HG03354 (cell line): ENCODE data around the gene KRTAP10-9.
"Not testable (repeated sequence)": the region's sequence is repeated elsewhere in the genome, so short reads cannot be mapped to it uniquely, and the experiment has no call there.

Experiments used
- ATAC-seq: cut with Tn5 transposase; IDR thresholded peaks from one replicate; pipeline ENCODE4 v1.9.1; 2021; ENCODE audit warnings: mild to moderate bottlenecking; ENCODE audit not compliant: unreplicated experiment, poor library complexity, severe bottlenecking

Gene KRTAP10-9, protein sequence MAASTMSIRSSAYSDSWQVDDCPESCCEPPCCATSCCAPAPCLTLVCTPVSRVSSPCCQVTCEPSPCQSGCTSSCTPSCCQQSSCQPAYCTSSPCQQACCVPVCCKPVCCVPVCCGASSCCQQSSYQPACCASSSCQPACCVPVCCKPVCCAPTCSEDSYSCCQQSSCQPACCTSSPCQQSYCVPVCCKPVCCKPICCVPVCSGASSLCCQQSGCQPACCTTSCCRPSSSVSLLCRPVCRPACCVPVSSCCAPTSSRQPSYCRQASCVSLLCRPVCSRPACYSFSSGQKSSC

DNA sequence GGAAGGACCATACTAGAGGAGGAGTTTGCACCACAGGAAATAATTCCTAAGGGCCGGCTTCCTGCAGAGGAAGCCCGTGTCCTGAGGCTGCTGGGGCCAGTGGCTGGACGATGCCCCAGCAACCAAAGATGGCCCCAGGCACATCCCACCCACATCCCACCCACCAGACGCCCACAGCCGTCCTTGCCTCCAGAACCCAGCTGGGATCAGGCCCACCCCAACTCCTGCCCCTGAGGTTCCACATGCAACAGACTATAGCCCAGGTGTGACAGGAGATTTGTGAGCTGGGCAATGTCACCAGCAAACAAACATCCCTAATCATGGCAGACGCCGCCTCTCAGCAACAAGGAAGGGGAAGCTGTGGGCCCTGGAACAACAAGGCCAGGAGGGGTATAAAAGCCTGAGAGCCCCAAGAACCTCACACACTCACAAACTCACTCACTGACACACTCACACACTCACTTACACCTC lies at the start of gene KRTAP10-9:
Gene KRTAP10-9, plus strand, starts transcription at position 421 of the 471 bp plus-strand sequence. CDS start 79 bp downstream, outside the sequence.
- ATAC-seq = no peak

DNA sequence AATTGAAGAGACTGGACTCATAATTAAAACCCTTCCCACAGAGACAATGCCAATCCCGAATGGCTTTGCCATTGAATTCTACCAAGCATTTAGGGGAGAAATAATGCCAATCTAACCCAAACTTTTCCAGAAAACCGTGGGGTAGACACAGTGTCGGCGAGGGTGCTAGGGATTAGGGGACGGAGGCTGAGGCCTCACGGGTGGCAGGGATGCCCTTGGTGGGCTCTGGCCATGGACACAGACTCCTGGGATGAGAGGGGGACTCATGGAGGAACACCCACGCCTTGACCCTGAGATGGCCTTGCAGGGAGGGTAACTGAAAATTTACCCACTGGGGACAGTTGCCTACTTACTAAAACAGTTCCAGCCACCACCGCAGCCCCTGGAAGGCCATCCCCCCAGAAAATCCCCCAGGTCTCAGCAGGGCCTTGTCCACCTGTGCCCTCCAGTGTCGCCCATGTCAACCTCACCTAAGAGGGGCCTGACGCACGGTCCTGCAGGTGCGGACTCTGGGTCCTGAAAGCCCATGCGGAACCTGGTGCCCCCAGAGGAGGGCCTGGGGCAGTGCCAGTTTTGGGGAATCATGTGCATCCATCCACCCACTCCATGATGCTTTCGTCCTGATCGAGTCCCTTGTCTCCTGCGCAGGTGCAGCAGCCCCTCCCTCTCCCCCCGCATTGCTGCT lies 48.4 kb upstream of the KRTAP10-9 start:
- ATAC-seq = no peak

DNA sequence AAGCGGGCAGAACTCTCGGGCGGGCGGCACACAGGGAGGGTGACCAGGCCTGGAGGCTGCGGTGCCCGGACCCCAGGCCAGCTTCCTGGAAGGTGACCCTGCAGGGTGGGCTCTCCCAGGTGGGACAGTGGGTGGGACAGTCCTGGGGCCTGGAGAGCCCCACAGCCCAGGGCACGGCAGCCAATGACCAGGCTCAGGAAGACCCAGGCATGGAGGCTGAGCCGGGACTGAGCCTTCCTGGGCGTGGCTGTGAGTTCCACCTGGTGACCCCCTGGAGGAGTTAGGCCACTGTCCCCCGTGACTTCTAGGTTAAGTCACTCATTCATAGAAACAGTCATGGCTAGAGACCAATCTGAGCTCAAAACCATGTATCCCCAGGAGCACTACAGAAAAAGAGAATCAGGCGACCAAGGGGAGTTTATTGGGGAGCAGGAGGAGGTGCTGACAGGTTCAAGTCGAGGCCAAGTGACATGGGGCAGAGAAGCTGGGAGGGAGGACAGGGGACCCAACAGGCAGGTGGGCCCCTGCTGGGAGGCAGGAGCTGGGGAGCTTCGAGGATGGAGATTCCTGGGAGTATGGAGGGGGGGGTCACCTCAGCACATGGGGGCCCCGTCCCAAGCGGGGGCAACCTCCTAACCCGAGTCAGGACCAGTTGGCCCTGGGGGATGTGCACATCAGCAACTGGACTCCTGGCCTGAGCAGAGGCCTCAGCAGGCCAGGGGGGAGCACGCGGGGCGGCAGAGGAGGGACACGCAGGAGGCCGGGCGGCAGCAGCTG lies 47.6 kb upstream of the KRTAP10-9 start:
- ATAC-seq = no peak

DNA sequence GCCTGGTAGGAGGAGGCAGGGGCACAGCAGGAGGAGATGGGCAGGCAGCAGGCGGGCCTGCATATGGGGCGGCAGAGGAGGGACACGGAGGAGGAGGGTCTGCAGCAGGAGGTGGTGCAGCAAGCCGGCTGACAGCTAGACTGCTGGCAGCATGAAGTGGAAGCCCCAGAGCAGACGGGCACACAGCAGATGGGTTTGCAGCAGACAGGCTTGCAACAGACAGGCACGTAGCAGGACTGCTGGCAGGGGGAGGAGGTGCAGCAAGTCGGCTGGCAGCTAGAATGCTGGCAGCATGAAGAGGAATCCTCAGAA lies 47.1 kb upstream of the KRTAP10-9 start:
- no peak for ATAC-seq

DNA sequence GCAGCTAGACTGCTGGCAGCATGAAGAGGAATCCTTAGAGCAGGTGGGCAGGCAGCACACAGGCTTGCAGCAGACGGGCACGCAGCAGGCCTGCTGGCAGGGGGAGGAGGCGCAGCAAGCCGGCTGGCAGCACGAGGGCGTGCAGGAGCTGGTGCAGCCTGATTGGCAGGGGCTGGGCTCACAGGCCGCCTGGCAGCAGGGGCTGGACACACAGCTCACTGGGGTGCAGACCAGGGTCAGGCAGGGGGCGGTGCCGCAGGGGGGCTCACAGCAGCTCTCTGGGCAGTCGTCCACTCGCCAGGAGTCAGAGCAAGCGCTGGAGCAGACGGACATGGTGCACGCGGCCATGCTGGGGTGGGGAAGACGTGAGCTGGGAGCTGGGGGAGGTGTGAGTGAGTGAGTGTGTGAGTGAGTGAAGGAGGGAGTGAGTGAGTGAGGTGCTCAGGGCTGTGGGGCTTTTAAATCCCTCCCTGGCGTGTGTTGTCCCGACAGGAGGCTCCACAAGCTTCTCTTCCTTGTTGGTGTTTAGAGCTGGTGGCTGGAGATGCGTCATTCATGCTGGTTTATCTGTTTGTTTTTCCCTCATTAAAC lies 46.6 kb upstream of the KRTAP10-9 start, which contains the start of gene KRTAP10-5:
Gene KRTAP10-5, minus strand, starts transcription at position 374 of the 591 bp plus-strand sequence. Its CDS starts 26 bp downstream, at position 348.
- not testable (repeated sequence) for ATAC-seq

DNA sequence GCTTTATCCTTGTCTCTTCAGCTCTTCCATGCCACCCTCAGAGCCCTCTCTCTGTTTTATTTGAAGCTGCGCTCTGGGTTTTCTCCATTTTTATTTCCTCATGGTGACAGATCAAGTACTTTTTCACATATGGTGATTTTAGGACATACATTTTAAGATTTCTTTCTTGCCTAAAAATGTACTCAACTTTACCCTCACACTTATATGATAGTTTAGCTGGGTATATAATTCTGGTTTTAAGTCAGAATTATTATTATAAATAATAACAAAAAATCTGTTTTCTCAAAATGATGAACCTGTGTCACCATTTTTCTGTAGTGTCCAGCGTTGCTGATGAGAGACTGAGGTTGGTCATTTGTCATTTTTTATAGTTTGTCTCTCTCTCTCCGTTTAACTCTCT lies 45.7 kb upstream of the KRTAP10-9 start:
- no peak for ATAC-seq

DNA sequence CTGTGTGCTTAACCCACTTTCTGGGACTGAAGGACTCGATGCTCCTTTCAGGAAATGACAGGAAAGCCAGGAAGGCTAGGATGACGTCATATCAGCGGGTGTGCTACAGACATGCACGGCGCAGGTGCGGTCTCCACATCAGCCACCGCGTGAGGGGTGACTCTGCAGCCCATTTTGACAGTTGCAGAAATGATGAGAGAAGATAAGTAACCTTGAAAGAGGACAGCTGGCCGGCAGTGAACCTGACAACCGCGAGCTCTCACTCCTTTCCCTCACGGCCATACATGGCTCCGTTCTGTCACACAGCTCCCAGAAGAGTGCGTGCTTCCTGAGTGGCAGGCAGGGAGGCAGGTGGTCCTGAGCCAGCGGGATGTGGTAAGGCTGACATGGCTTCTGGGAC lies 44.8 kb upstream of the KRTAP10-9 start:
- no peak for ATAC-seq

DNA sequence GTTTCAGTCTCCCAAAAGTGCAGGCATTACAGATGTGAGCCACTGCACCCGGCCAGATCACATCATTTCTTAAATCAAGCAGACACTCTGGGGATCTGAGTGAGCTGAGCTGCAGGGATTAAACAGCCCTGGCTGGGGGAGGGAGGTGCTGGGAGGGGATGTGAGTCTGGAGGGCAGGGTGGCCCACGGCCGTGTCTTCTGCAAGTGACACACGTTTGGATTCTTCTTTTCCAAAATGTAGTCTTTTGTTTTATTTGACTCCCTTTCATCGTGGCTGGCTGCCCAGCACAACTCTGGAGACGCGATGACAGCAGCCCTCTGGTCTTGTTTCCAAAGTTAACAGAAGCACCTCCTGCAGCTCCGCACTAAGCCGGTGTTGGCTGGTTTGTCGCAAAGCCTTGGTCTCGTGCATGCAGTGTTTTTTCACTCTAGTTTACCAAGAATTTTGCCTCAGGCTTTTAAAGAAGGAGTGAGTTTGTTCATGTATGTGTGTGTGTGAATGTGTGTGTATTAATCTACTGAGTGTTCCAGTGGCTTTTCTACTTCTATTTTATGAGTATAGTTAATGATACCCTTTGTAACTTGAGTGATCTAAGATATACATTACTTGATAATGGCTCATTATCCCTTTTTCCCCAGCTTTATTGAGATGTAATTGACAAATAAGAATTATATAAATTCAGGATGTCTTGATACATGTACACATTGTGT lies 43.6 kb upstream of the KRTAP10-9 start:
- no peak for ATAC-seq

DNA sequence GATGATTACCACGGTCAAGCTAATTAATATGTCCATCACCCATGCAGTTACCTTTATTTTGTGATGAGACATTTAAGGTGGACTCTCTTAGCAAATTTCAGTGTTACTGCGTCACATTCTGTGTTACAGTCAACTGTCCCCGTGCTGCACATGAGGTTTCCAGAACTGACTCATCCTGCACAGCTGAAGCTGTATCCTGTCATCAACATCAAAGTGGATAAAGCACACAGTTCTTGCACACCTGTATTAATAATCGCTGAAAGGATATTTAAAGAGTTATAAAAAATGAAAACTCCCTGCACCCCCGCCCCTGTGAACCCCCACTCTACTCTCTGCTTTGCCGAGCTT lies 43.1 kb upstream of the KRTAP10-9 start:
- ATAC-seq = no peak

DNA sequence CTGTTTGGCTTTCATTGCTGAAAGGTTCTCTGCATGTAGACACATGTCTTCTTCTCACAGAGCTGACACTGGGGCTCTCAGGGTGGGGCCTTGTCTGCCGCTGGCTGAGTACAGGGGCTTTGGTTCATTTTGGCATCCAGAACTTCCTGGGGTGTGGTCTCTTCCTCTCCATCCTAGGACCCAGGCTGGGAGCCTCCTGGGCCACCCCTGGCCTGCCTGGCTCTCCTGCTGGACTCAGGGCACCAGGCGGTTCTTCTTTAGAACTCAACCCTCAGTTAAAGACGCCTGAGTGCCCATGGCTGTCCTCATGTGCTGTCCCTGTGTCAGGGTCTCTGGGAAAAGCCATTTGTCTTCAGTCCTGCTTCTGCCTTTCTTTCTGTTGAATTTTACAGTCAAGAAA lies 41.0 kb upstream of the KRTAP10-9 start:
- ATAC-seq = no peak

DNA sequence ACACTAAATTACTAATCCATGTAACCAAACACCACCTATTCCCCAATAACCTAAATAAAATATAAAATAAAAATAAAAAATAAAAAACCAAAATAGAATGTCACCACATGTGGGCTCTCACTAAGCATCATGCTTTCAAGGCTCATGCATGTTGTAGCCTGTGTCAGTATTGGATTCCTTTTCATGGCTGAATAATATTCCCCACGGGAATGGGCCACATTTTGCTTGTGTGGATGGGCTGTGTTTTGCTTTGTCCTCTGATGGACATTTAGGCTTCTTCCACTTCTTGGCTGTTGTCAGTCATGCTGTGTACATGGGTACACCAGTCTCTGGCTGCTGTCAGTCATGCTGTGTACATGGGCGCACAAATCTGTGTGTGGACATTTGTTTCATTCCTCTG lies 37.8 kb upstream of the KRTAP10-9 start:
- ATAC-seq = no peak

DNA sequence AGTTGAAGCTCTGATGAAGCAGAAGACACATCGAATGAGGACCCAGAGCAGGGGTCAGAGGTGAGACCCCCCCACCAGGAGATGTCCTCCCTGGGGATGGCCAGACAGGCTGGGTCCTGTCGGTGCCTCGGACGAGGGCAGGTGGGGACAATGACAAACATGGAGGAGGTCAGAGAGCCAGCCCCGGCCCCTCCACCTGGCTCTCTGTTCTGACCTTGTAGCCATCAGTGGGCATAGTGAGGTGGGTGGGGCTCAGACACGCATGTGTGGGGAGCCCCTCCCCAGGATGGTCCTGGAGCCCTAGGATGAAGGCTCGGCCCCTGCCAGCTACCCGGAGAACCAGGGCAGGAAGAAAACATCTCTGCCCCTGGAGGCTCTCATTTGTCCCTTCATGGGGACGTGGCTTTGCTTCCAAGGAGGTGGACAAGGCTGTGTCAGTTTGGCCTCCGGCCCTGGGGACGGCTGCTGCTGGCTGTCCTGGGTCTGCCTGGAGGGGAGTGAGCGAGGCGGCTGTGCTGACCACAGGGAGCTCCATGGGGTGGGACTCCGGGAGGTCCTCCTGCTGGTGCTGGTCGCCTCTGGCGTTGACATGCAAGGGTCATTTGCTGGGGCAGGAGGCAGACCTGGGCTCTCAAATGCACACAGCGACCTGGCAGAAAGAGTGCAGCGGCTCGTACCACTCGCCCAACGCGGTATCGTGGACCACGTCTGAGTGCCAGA lies 37.1 kb upstream of the KRTAP10-9 start:
- no peak for ATAC-seq

DNA sequence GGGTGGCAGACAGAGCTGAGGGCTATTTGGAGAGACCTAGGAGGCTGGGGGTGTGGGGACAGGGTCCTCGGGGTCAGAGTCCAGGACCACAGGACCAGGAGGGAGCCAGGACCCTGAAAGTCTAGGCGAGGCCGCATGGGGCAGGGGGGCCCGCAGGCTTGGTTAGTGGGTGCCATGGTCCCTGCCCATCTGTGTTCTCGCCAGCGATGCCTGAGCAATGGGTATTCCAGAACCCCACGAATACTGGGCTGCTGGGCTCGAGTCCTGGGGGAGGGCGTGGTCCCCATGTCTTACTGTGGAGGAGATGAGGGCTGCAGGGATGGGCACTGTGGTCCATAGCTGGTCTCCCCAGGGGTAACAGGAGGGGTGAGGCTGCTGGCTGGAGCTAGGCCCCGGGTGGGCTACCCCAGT lies 36.6 kb upstream of the KRTAP10-9 start:
- ATAC-seq = no peak

DNA sequence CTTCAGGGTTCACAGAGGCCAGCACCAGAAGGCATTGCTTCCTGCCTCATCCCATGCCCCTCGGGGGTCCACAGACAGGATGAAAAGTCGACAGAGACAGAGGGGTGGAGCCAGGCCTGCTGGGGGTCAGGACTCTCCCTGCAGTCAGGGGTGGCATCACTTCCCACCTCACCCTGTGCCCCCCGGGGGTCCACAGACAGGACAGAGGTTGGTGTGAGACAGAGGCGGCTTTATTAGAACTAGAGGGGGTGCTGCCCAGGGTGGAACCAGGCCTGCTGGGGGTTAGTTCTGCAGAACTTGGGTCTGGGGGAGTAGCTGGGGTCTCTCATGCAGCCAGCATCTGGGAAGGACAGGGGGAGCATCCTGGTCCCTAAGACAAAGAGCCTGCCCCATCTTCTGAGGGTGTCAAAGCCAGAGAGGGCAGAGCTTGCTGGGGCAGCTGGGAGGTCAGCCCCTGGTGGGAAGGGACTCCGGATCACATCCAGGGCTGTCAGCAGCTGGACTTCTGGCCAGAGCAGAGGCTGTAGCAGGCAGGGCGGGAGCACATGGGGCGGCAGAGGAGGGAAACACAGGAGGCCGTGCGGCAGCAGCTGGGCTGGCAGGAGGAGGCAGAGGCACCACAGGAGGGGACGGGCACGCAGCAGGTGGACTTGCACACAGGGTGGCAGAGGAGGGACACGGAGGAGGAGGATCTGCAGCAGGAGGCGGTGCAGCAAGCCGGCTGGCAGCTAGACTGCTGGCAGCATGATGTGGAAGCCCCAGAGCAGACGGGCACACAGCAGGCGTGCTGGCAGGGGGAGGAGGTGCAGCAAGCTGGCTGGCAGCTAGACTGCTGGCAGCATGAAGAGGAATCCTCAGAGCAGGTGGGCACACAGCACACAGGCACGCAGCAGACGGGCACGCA lies 35.7 kb upstream of the KRTAP10-9 start:
- ATAC-seq = not testable (repeated sequence)

DNA sequence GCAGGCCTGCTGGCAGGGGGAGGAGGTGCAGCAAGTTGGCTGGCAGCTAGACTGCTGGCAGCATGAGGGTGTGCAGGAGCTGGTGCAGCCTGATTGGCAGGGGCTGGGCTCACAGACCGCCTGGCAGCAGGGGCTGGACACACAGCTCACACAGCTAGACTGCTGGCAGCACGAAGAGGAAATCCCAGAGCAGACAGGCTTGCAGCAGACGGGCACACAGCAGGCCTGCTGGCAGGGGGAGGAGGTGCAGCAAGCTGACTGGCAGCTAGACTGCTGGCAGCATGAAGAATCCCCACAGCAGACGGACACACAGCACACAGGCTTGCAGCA lies 35.1 kb upstream of the KRTAP10-9 start:
- not testable (repeated sequence) for ATAC-seq

DNA sequence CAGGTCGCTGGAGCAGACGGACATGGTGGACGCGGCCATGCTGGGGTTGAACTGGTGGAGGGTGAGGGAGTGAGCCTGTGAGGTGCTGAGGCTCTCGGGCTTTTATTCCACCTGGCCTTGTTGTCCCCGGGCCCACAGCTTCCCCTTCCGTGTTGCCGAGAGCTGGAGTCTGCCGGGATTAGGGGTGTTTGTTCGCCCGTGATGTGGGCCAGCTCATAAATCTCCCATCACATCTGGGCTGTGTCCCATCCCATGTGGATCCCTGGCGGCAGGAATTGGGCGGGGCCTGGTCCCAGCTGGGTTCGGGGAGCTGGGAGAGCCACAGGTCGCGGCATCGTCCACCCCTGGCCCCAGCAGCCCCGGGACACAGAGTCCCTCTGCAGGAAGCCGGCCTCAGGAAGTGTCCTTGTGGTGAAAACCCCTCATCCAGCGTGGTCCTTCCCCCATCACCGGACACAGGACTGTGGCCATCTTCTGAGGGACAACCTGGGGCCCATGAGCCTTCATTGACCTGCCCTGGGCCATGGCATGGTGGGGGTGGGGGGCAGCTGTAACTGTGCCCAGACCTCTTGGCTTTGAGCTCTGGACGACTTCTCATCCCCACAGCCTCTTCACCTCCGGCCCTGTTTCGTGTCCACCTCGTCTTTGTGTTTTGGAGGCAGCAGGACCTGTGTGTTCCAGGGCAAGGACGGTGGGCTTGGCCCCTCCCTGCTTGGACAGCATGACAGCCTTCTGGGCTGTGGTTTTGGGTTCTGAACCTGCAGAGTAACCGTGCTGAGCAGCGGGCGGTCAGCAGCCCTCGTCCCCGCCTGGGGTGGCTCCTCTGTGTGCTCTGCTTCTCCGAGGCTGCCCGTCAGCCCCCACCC lies 34.2 kb upstream of the KRTAP10-9 start, which contains the start of gene KRTAP10-6:
Gene KRTAP10-6, minus strand, starts transcription at position 60 of the 866 bp plus-strand sequence. Its CDS starts 21 bp downstream, at position 39.
- ATAC-seq = no peak
